OCI-LY7 (cell line): Measurements from ENCODE around the gene RNASE4. TPM values are rescaled to one million over a fixed set of nuclear protein-coding genes. Genes with fewer than 3 reads are reported as not detected.

ENCODE experiments used
- BruUV-seq: library from RNA; stranded (reverse); fragments of 400-500 nt; replicated peaks from 2 replicates; lab custom pipeline; 2021; lab: Mats Ljungman, UMichigan
- CTCF ChIA-PET: fragments of 300-600 bp; sonication (Branson Sonifier 250); formaldehyde crosslinking; loops from one replicate; lab custom pipeline; 2022; ENCODE audit warnings: antibody characterized with exemption; ENCODE audit not compliant: unreplicated experiment; lab: Charles Lee
- POLR2A ChIA-PET: fragments of 300-600 bp; sonication (Branson Sonifier 250); formaldehyde crosslinking; loops from one replicate; lab custom pipeline; 2022; ENCODE audit warnings: antibody characterized with exemption; lab: Charles Lee
- DNase-seq: peaks from one replicate; pipeline ENCODE4 v3.0.0-alpha.2; 2015; ENCODE audit warnings: low spot score
- H2AFZ ChIP-seq: fragments of 200-600 bp; sonication (generic), shearing (Covaris generic); 2 replicates; pipeline ENCODE4 v1.6.1; 2014; ENCODE audit warnings: mild to moderate bottlenecking, antibody characterized with exemption, low read length, moderate library complexity
- H3K27ac ChIP-seq: fragments of 200-600 bp; sonication (generic); 2 replicates; pipeline ENCODE4 v1.5.1; 2014; ENCODE audit warnings: mixed run types, low read depth, mild to moderate bottlenecking, moderate library complexity, low read length, inconsistent platforms; ENCODE audit not compliant: poor library complexity, severe bottlenecking
- H3K36me3 ChIP-seq: fragments of 200-600 bp; sonication (generic); 2 replicates; pipeline ENCODE4 v1.6.1; 2014; ENCODE audit warnings: mild to moderate bottlenecking, antibody characterized with exemption, low read length, moderate library complexity, mixed read lengths; ENCODE audit not compliant: insufficient read depth
- H3K4me1 ChIP-seq: fragments of 200-600 bp; sonication (generic); 2 replicates; pipeline ENCODE4 v1.5.1; 2014; ENCODE audit warnings: mild to moderate bottlenecking, low read length; ENCODE audit not compliant: insufficient read depth, poor library complexity, severe bottlenecking
- H3K4me2 ChIP-seq: fragments of 200-600 bp; sonication (generic); 2 replicates; pipeline ENCODE4 v1.6.1; 2014; ENCODE audit warnings: mild to moderate bottlenecking, low read length
- H3K4me3 ChIP-seq: fragments of 200-600 bp; sonication (generic); 2 replicates; pipeline ENCODE4 v1.5.1; 2014; ENCODE audit warnings: mild to moderate bottlenecking, low read depth, low read length; ENCODE audit not compliant: poor library complexity, severe bottlenecking
- H3K79me2 ChIP-seq: fragments of 200-600 bp; sonication (generic); 2 replicates; pipeline ENCODE4 v1.6.1; 2016; ENCODE audit warnings: low read depth, mild to moderate bottlenecking, low read length, moderate library complexity, mixed read lengths; ENCODE audit not compliant: insufficient read depth
- H3K9me2 ChIP-seq: fragments of 200-600 bp; sonication (generic); 2 replicates; pipeline ENCODE4 v1.6.1; 2016; ENCODE audit warnings: mild to moderate bottlenecking, low read length, mixed read lengths; ENCODE audit not compliant: insufficient read depth
- H3K9me3 ChIP-seq: fragments of 200-600 bp; sonication (generic); 2 replicates; pipeline ENCODE4 v1.6.1; 2014; ENCODE audit warnings: mild to moderate bottlenecking, mixed run types, low read length, mixed read lengths
- H4K20me1 ChIP-seq: fragments of 200-600 bp; sonication (generic); 2 replicates; pipeline ENCODE4 v1.6.1; 2014; ENCODE audit warnings: mild to moderate bottlenecking, antibody characterized with exemption, low read length, moderate library complexity, mixed read lengths; ENCODE audit not compliant: insufficient read depth
- CTCF ChIP-seq: fragments of 200-600 bp; sonication (generic); conservative IDR thresholded peaks from 2 replicates; pipeline ENCODE4 v1.5.1; 2014; ENCODE audit warnings: mild to moderate bottlenecking, antibody characterized with exemption, low read length, moderate library complexity, mixed read lengths
- EZH2phosphoT487 ChIP-seq: fragments of 200-600 bp; sonication (generic); IDR thresholded peaks from 2 replicates; pipeline ENCODE4 v1.6.1; 2018; ENCODE audit warnings: low read depth, borderline replicate concordance, mild to moderate bottlenecking, mixed run types, antibody characterized with exemption, low read length, moderate library complexity, mixed read lengths
- intact Hi-C: fragments of 100-400 bp; cut with micrococcal nuclease; formaldehyde crosslinking; loops from one replicate; pipeline ENCODE4 v1.10.0; 2022; ENCODE audit not compliant: unreplicated experiment
- total RNA-seq, 2 experiments: library from RNA; depleted of rRNA in 1 of 2; stranded (reverse); fragments of >200 nt in 1 of 2; shearing (Covaris generic) in 1 of 2; gene quantifications; 2 replicates each; pipeline ENCODE4 v1.2.3, GENCODE V29; 2014 to 2022

RNASE4 gene
- total RNA-seq, 2 experiments from 2014 or later: not detected

- H3K36me3 ChIP-seq: no peaks in the 10 kb centered on the region
- DNase-seq: no peak
- H3K79me2 ChIP-seq: no peaks in the 10 kb centered on the region
- H3K9me3 ChIP-seq: no peaks in the 10 kb centered on the region
- H3K9me2 ChIP-seq: no peaks in the 10 kb centered on the region
- CTCF ChIA-PET: no interaction called here
- intact Hi-C loops: no loop called here
- no TSS peak for BruUV-seq
- no peak overlapping the region for H3K4me3 ChIP-seq
- no peak overlapping the region for H3K27ac ChIP-seq
- TF ChIP-seq CTCF (no peak), EZH2phosphoT487 (no peak)
- no peak overlapping the region for H2AFZ ChIP-seq
- POLR2A ChIA-PET: no interaction called here
- no peaks in the 10 kb centered on the region for H3K4me1 ChIP-seq
- no peak overlapping the region for H3K4me2 ChIP-seq
- no peaks in the 10 kb centered on the region for H4K20me1 ChIP-seq
These were observed 28.1 kb upstream of the RNASE4 start for GRCh38 chr14:20656274-20656673.

GRCh38 chr14:20657216-20658211 is 26.8 kb upstream of the RNASE4 start:
- no TSS peak for BruUV-seq
- POLR2A ChIA-PET: interaction anchor here (0.7 kb wide), 1 partner anchor 1544 kb away, joined by 4 read pairs; no protein-coding TSS in a partner anchor

More at GRCh38 chr14:20657216-20658211, 26.8 kb upstream of the RNASE4 start:
- CTCF ChIA-PET: no interaction called here
- Histone ChIP-seq H3K4me1 (no peaks in the 10 kb centered on the region), H3K4me3 (no peak overlapping the region), H3K4me2 (no peak overlapping the region), H2AFZ (no peak overlapping the region), H3K9me3 (no peaks in the 10 kb centered on the region), H3K9me2 (no peaks in the 10 kb centered on the region), H3K36me3 (no peaks in the 10 kb centered on the region), H3K27ac (no peak overlapping the region), H4K20me1 (no peaks in the 10 kb centered on the region), H3K79me2 (no peaks in the 10 kb centered on the region)
- no peak for DNase-seq
- TF ChIP-seq CTCF (peak; percentile 41; the same call in 1 of the 2 replicates), EZH2phosphoT487 (no peak)
- intact Hi-C loops: no loop called here
